HepG2 (cell line): ENCODE results near the gene SLBP. TPM values are rescaled to one million over a fixed set of nuclear protein-coding genes. Genes with fewer than 3 reads are reported as not detected.

ENCODE experiments used
- ATAC-seq: fragments of 200-7000 bp; cut with Tn5 transposase; 3 replicates; pipeline ENCODE4 v1.9.1; 2020; ENCODE audit warnings: mild to moderate bottlenecking, moderate library complexity
- BruUV-seq: library from RNA; stranded (reverse); fragments of 400-500 nt; replicated peaks from 2 replicates; lab custom pipeline; 2021; lab: Mats Ljungman, UMichigan
- CTCF ChIA-PET: fragments of 300-600 bp; formaldehyde crosslinking; extraction: SDS; loops from one replicate; lab custom pipeline; 2021; ENCODE audit warnings: low total read pairs, inconsistent platforms, low intra/inter-chr PET ratio; lab: Yijun Ruan, JAX
- POLR2A ChIA-PET: fragments of 350-600 bp; sonication (Branson Sonifier 250); formaldehyde crosslinking; loops from one replicate; lab custom pipeline; 2020; ENCODE audit warnings: antibody characterized with exemption, inconsistent platforms; lab: Yijun Ruan, JAX
- DNase-seq: peaks from one replicate; pipeline ENCODE4 v3.0.0-alpha.2; 2015; ENCODE audit warnings: low spot score
- FAIRE-seq: peaks from 3 replicates; lab custom pipeline; 2011; peaks lifted over from hg19 to GRCh38; lab: Jason Lieb, UNC
- H2AFZ ChIP-seq: one replicate; pipeline ENCODE4 v1.6.1; 2011; ENCODE audit warnings: low read length, inconsistent platforms
- H3K27ac ChIP-seq: fragments of 300-600 bp; 3 replicates; pipeline ENCODE4 v1.8.0; 2011; ENCODE audit warnings: mixed run types, mild to moderate bottlenecking, mixed read lengths, low read length, inconsistent platforms; ENCODE audit not compliant: insufficient read depth; ENCODE audit errors: extremely low read length
- H3K27me3 ChIP-seq, 2 experiments: fragments of 200-600 bp in 1 of 2; 2 replicates in 1 of 2; 3 replicates in 1 of 2; pipeline versions ENCODE4 v1.6.0 to v1.8.0; 2011; ENCODE audit warnings: low read length in 2 of 2, mild to moderate bottlenecking in 2 of 2, moderate library complexity in 2 of 2, inconsistent platforms in 1 of 2; ENCODE audit not compliant: insufficient read depth in 2 of 2, control insufficient read depth in 1 of 2
- H3K36me3 ChIP-seq, 2 experiments: fragments of 200-600 bp in 1 of 2; replicated peaks in 1 of 2; 2 replicates in 1 of 2; 3 replicates in 1 of 2; pipeline versions ENCODE4 v1.5.1 to v1.8.0; 2011; ENCODE audit warnings: low read length in 2 of 2, inconsistent platforms in 1 of 2; ENCODE audit not compliant: insufficient read depth in 2 of 2, control insufficient read depth in 1 of 2
- H3K4me1 ChIP-seq: 2 replicates; pipeline ENCODE4 v1.5.1; 2012; ENCODE audit warnings: low read length, inconsistent platforms; ENCODE audit not compliant: insufficient read depth
- H3K4me2 ChIP-seq: 2 replicates; pipeline ENCODE4 v1.6.0; 2011; ENCODE audit warnings: low read depth, low read length, inconsistent platforms
- H3K4me3 ChIP-seq, 3 experiments: fragments of 200-600 bp in 1 of 3; sonication (generic), shearing (Covaris generic) in 1 of 3; replicated peaks in 1 of 3; 2 replicates each; pipeline ENCODE4 v1.5.1; 2011 to 2016; ENCODE audit warnings: low read length in 3 of 3, inconsistent platforms in 2 of 3, low read depth in 2 of 3, mild to moderate bottlenecking in 2 of 3, control low read depth in 1 of 3, mixed read lengths in 1 of 3; ENCODE audit not compliant: insufficient read depth in 1 of 3
- H3K79me2 ChIP-seq: one replicate; pipeline ENCODE4 v1.6.1; 2011; ENCODE audit warnings: low read length, inconsistent platforms; ENCODE audit not compliant: insufficient read depth
- H3K9ac ChIP-seq: 2 replicates; pipeline ENCODE4 v1.6.0; 2011; ENCODE audit warnings: mild to moderate bottlenecking, low read depth, low read length, inconsistent platforms; ENCODE audit not compliant: insufficient read depth
- H3K9me3 ChIP-seq: 2 replicates; pipeline ENCODE4 v1.5.1; 2012; ENCODE audit warnings: mild to moderate bottlenecking, low read length
- H4K20me1 ChIP-seq: 2 replicates; pipeline ENCODE4 v1.6.0; 2011; ENCODE audit warnings: inconsistent platforms, mild to moderate bottlenecking, low read length, moderate library complexity; ENCODE audit not compliant: insufficient read depth
- AFF4 ChIP-seq: sonication (generic); formaldehyde crosslinking; IDR thresholded peaks from 2 replicates; pipeline ENCODE4 v1.4.0; 2020; ENCODE audit warnings: missing genetic modification reagents
- BCLAF1 ChIP-seq: fragments of 450-650 bp; IDR thresholded peaks from 2 replicates; pipeline ENCODE4 v1.6.1; 2017; ENCODE audit warnings: mild to moderate bottlenecking
- BRD4 ChIP-seq: sonication (generic); formaldehyde crosslinking; IDR thresholded peaks from 2 replicates; pipeline ENCODE4 v1.4.0; 2020; ENCODE audit warnings: missing genetic modification reagents
- CREB1 ChIP-seq, 2 experiments: fragments of 450-650 bp in 1 of 2; IDR thresholded peaks; 2 replicates each; pipeline ENCODE4 v1.6.1; 2016 to 2017; ENCODE audit warnings: control low read depth in 1 of 2, mild to moderate bottlenecking in 1 of 2, missing compliant biosample characterization in 1 of 2, missing genetic modification characterization in 1 of 2
- ETV6 ChIP-seq: sonication (generic); formaldehyde crosslinking; conservative IDR thresholded peaks from 2 replicates; pipeline ENCODE4 v1.4.0; 2020; ENCODE audit warnings: missing genetic modification reagents
- LRRFIP1 ChIP-seq: sonication (generic); formaldehyde crosslinking; conservative IDR thresholded peaks from 2 replicates; pipeline ENCODE4 v1.4.0; 2020; ENCODE audit warnings: missing genetic modification reagents
- SP4 ChIP-seq: sonication (generic); formaldehyde crosslinking; IDR thresholded peaks from 2 replicates; pipeline ENCODE4 v1.8.1; 2023; ENCODE audit warnings: mild to moderate bottlenecking, missing genetic modification reagents
- ZNF773 ChIP-seq: sonication (generic); formaldehyde crosslinking; IDR thresholded peaks from 2 replicates; pipeline ENCODE4 v1.4.0; 2020; ENCODE audit warnings: missing genetic modification reagents, borderline replicate concordance
- ZSCAN20 ChIP-seq: sonication (generic); formaldehyde crosslinking; IDR thresholded peaks from 2 replicates; pipeline ENCODE4 v1.4.0; 2020; ENCODE audit warnings: missing genetic modification reagents, mild to moderate bottlenecking, borderline replicate concordance
- ZSCAN31 ChIP-seq: sonication (generic); formaldehyde crosslinking; IDR thresholded peaks from 2 replicates; pipeline ENCODE4 v1.5.0; 2020; ENCODE audit warnings: low read depth, mild to moderate bottlenecking, missing genetic modification reagents
- WGBS: methylation state at CpG from one replicate; pipeline ENCODE4 v1.1.6; 2017; ENCODE audit warnings: low lambda C conversion rate; 5-methylcytosine and 5-hydroxymethylcytosine counted together
- in situ Hi-C: cut with HindIII; loops from 2 replicates; pipeline ENCODE4 v1.10.0; 2017; ENCODE audit warnings: low pct_unique_long_range_greater_than_20kb; ENCODE audit not compliant: extremely low pct_ligation_motif_present
- intact Hi-C: fragments of 100-400 bp; cut with micrococcal nuclease; formaldehyde crosslinking; loops from one replicate; pipeline ENCODE4 v1.10.0; 2022; ENCODE audit not compliant: unreplicated experiment
- polyA plus RNA-seq, 8 experiments: library from polyadenylated mRNA; depleted of rRNA in 3 of 8; stranded (reverse) in 7 of 8; unstranded in 1 of 8; fragments of >200 nt; fragmentation: Illumina TruSeq in 4 of 8; extraction: Trizol in 4 of 8; gene quantifications; 2 replicates each; pipeline versions ENCODE4 v1.2.1 to v1.2.3, GENCODE V29; 2011 to 2016; ENCODE audit warnings: low read depth in 4 of 8, missing spikeins in 1 of 8, mixed read lengths in 1 of 8; ENCODE audit not compliant: insufficient read depth in 1 of 8
- total RNA-seq, 5 experiments: library from RNA; depleted of rRNA; stranded (reverse); fragments of >200 nt; fragmentation: Illumina TruSeq; extraction: Trizol; gene quantifications; 2 replicates each; pipeline ENCODE4 v1.2.3, GENCODE V29; 2016; ENCODE audit warnings: low read depth in 1 of 5

SLBP gene
- total and polyA plus RNA-seq, 2 of the 13 experiments (the other 11 are each of a cell fraction or from before 2014, with no cell fraction given): 43.9 to 104 TPM

GRCh38 chr4:1713003-1713851, 1.1 kb upstream of the SLBP start (continued):
- TF ChIP-seq LRRFIP1 (CRISPR knock-in tag): 0 out of 2 replicates have a peak, but pooled peaks have one; percentile 10
- no peak for TF ChIP-seq SP4 (CRISPR knock-in tag)
- TF ChIP-seq CREB1 (IDR thresholded peaks at IDR 0.05): peak; percentile 71
- no peak for TF ChIP-seq CREB1 (CRISPR knock-in tag; IDR thresholded peaks at IDR 0.05)

- Histone ChIP-seq H3K27ac (peak overlapping the region; percentile 99), H3K36me3 (no peaks in the 10 kb centered on the region; a peak in 1 of 5 replicates), H3K4me2 (peak overlapping the region; percentile 99), H3K4me3 (peak overlapping the region; percentile 87 to 95 (median 91)), H3K9ac (peak overlapping the region; percentile 98), H4K20me1 (peaks cover 6% of the 10 kb centered on the region; the same call in 1 of the 2 replicates), H3K9me3 (no peaks in the 10 kb centered on the region), H3K4me1 (peaks cover 59% of the 10 kb centered on the region), H3K27me3 (no peaks in the 10 kb centered on the region), H2AFZ (no peak overlapping the region), H3K79me2 (peaks cover 57% of the 10 kb centered on the region)
- FAIRE-seq (no peak), ATAC-seq (peak; percentile 14), DNase-seq (no peak)
- ChIA-PET CTCF (interaction anchor here (1.6 kb wide), 1 partner anchor 19 kb away, joined by 3 read pairs; no protein-coding TSS in a partner anchor), POLR2A (interaction anchor here (0.8 to 1.7 kb wide), 5 partner anchors 10 to 152 kb away, joined by 4 to 31 read pairs (median 4); partner anchors contain the start of genes TACC3 and TMEM129)
- no TSS peak for BruUV-seq
- 0% methylated on average over 5 of the region's 85 CpGs for WGBS
- in situ Hi-C loops (no loop called here), intact Hi-C loops (no loop called here)
- TF ChIP-seq ZSCAN31 (CRISPR knock-in tag): peak; percentile 44; the same call in 1 of the 2 replicates
- TF ChIP-seq ETV6 (CRISPR knock-in tag): no peak
- TF ChIP-seq AFF4: no peak
- TF ChIP-seq BRD4: peak; percentile 44; the same call in 1 of the 2 replicates
- no peak for TF ChIP-seq ZSCAN20 (CRISPR knock-in tag)
- no peak for TF ChIP-seq BCLAF1
- TF ChIP-seq ZNF773: no peak
These were observed 426 bp downstream of the SLBP start for GRCh38 chr4:1711571-1712215.
